K562 (cell line): Measurements from ENCODE around the gene ATP5F1D.

Experiments
- CTCF ChIP-seq, 3 experiments: IDR thresholded peaks in 2 of 3; conservative IDR thresholded peaks in 1 of 3; 2 replicates each; pipeline ENCODE4 v1.5.1; 2011 to 2012; ENCODE audit warnings: low read length in 3 of 3, mild to moderate bottlenecking in 3 of 3, control low read depth in 2 of 3, improper control_type of control experiment in 1 of 3, inconsistent platforms in 1 of 3, low read depth in 1 of 3, mixed read lengths in 1 of 3, moderate library complexity in 1 of 3; ENCODE audit not compliant: insufficient read depth in 2 of 3
- DNMT1 ChIP-seq: fragments of 450-650 bp; IDR thresholded peaks from 2 replicates; pipeline ENCODE4 v1.6.1; 2016; ENCODE audit warnings: antibody characterized with exemption, mild to moderate bottlenecking
- EP300 ChIP-seq: IDR thresholded peaks from 2 replicates; pipeline ENCODE4 v1.6.1; 2012; ENCODE audit warnings: low read length, improper control_type of control experiment
- GABPB1 ChIP-seq: sonication (generic); formaldehyde crosslinking; IDR thresholded peaks from 2 replicates; pipeline ENCODE4 v1.8.0; 2022; ENCODE audit warnings: mild to moderate bottlenecking, missing genetic modification reagents
- HCFC1 ChIP-seq: IDR thresholded peaks from 2 replicates; pipeline ENCODE4 v1.6.1; 2012; ENCODE audit warnings: low read depth, low read length, improper control_type of control experiment
- HIVEP1 ChIP-seq: fragments of 250-450 bp; sonication (Bioruptor Pico); IDR thresholded peaks from 2 replicates; pipeline ENCODE4 v1.4.0; 2020; ENCODE audit warnings: mild to moderate bottlenecking
- MAX ChIP-seq: sonication (generic); formaldehyde crosslinking; IDR thresholded peaks from 2 replicates; pipeline ENCODE4 v1.9.0; 2022; ENCODE audit warnings: mild to moderate bottlenecking, missing genetic modification reagents
- PATZ1 ChIP-seq: fragments of 250-450 bp; sonication (Bioruptor Pico); IDR thresholded peaks from 2 replicates; pipeline ENCODE4 v1.5.0; 2020; ENCODE audit warnings: mild to moderate bottlenecking, borderline replicate concordance
- PHB2 ChIP-seq: fragments of 450-650 bp; IDR thresholded peaks from 2 replicates; pipeline ENCODE4 v1.6.1; 2017; ENCODE audit warnings: low read depth
- POLR2A ChIP-seq: fragments of 450-650 bp; conservative IDR thresholded peaks from 2 replicates; pipeline ENCODE4 v1.6.1; 2016
- TOE1 ChIP-seq, 2 experiments: fragments of 450-650 bp in 1 of 2; sonication (generic) in 1 of 2; formaldehyde crosslinking in 1 of 2; IDR thresholded peaks; 2 replicates each; pipeline versions ENCODE4 v1.7.1 to v1.8.0; 2016 to 2022; ENCODE audit warnings: borderline replicate concordance in 2 of 2, mild to moderate bottlenecking in 2 of 2, antibody characterized with exemption in 1 of 2, inconsistent platforms in 1 of 2, low read depth in 1 of 2, missing genetic modification reagents in 1 of 2, moderate library complexity in 1 of 2
- TSC22D4 ChIP-seq: fragments of 450-650 bp; IDR thresholded peaks from 2 replicates; pipeline ENCODE4 v1.6.1; 2016; ENCODE audit warnings: missing genetic modification characterization, missing biosample characterization, control low read depth
- ZBTB7A ChIP-seq: IDR thresholded peaks from 2 replicates; pipeline ENCODE4 v1.6.1; 2011; ENCODE audit warnings: low read depth, mild to moderate bottlenecking, low read length, moderate library complexity, borderline replicate concordance; ENCODE audit not compliant: control insufficient read depth

- no peak for TF ChIP-seq CTCF (IDR thresholded peaks at IDR 0.05 in 2 of 3, conservative IDR thresholded peaks at IDR 0.05 in 1 of 3; ENCODE audit: insufficient read depth in 2 of 3, low read depth in 1 of 3, low read length in 3 of 3)
- no peak for TF ChIP-seq HCFC1
- TF ChIP-seq DNMT1: no peak
- TF ChIP-seq PHB2: no peak
- no peak for TF ChIP-seq MAX (CRISPR knock-in tag)
- 0 out of 2 replicates have a peak, but pooled peaks have one; percentile 40 for TF ChIP-seq GABPB1 (CRISPR knock-in tag)
- TF ChIP-seq PATZ1 (CRISPR knock-in tag): no peak; the same call in 1 of the 2 replicates
- TF ChIP-seq ZBTB7A: peak; percentile 91
- TF ChIP-seq EP300: peak; percentile 10; the same call in 1 of the 2 replicates
- no peak for TF ChIP-seq TSC22D4 (tag)
- TF ChIP-seq POLR2A: peak; percentile 88
- 0 out of 2 replicates have a peak, but pooled peaks have one; percentile 35 for TF ChIP-seq TOE1 (IDR thresholded peaks at IDR 0.05; ENCODE audit: borderline replicate concordance)
- no peak for TF ChIP-seq TOE1 (CRISPR knock-in tag; IDR thresholded peaks at IDR 0.05; ENCODE audit: borderline replicate concordance, low read depth)
- no peak for TF ChIP-seq HIVEP1 (CRISPR knock-in tag)
Measured at GRCh38 chr19:1259206-1259875, 17.8 kb downstream of the ATP5F1D start.
